NCI-H1092 treated with DMSO at 0.1 percent for 48 hours (cell line): ENCODE results near the gene TELO2.

ENCODE experiments used
- DNase-seq: peaks from one replicate; lab custom pipeline; 2025; lab: John Stamatoyannopoulos, UW

Gene TELO2

GRCh38 chr16:1498899-1499676 is 5.9 kb downstream of the TELO2 start:
- no peak for DNase-seq

- DNase-seq = no peak
Measured at GRCh38 chr16:1499756-1500464, 6.8 kb downstream of the TELO2 start.

- DNase-seq = no peak
Measured at GRCh38 chr16:1500465-1501150, 7.4 kb downstream of the TELO2 start.

- no peak for DNase-seq
Measured at GRCh38 chr16:1501630-1502029, 8.5 kb downstream of the TELO2 start.

- DNase-seq = no peak
Measured at GRCh38 chr16:1502092-1503004, 9.2 kb downstream of the TELO2 start.

- DNase-seq = no peak
Measured at GRCh38 chr16:1503110-1503955, 10.2 kb downstream of the TELO2 start.

- DNase-seq = no peak
Measured at GRCh38 chr16:1505073-1505844, 12.1 kb downstream of the TELO2 start.

GRCh38 chr16:1505912-1506311 is 12.8 kb downstream of the TELO2 start:
- no peak for DNase-seq

GRCh38 chr16:1506494-1507213 is 13.5 kb downstream of the TELO2 start:
- DNase-seq = no peak

- no peak for DNase-seq
Measured at GRCh38 chr16:1508494-1509187, 15.5 kb downstream of the TELO2 start.

- no peak for DNase-seq
Measured at GRCh38 chr16:1509307-1510221, 16.4 kb downstream of the TELO2 start.

- no peak for DNase-seq
Measured at GRCh38 chr16:1510272-1510671, 17.1 kb downstream of the TELO2 start.

- no peak for DNase-seq
Measured at GRCh38 chr16:1510941-1511351, 17.8 kb downstream of the TELO2 start.

- DNase-seq = no peak
Measured at GRCh38 chr16:1511662-1512569, 18.8 kb downstream of the TELO2 start.

- DNase-seq = no peak
Measured at GRCh38 chr16:1512774-1513173, 19.6 kb downstream of the TELO2 start.

GRCh38 chr16:1514507-1514906 is 21.3 kb downstream of the TELO2 start:
- DNase-seq = no peak
